ENCODE data around the gene HACD2.
"Not testable (repeated sequence)": the region's sequence is repeated elsewhere in the genome, so short reads cannot be mapped to it uniquely, and the experiment has no call there.

HACD2 gene

GRCh38 chr3:123584988-123585937, at the start of gene HACD2:
TSS of gene HACD2 (minus strand) at chr3:123585053. CDS start at chr3:123585027, 26 bp downstream.
- DNase-seq = peak; percentile 98

- no peak for DNase-seq
These were observed 49.5 kb upstream of the HACD2 start for GRCh38 chr3:123634149-123635051.

DNA sequence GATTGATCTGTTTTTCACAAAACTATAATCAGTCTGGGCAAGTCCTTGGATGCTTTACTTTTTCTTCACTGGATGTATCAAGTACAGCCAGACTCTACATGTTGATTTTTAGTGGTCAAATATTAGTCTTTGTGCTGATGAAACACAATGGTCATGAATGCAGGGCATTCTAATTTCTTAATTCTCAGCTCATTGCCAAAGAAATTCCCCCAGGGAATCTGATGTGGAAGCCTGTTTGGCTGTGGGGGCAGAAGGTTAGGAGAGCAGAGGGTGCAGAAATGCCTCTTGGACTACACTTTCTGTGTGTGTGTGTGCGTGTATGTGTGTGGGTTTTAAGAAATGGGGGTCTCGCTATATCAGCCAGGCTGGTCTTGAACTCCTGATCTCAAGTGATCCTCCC, 48.7 kb upstream of the HACD2 start:
- no peak for DNase-seq

DNA sequence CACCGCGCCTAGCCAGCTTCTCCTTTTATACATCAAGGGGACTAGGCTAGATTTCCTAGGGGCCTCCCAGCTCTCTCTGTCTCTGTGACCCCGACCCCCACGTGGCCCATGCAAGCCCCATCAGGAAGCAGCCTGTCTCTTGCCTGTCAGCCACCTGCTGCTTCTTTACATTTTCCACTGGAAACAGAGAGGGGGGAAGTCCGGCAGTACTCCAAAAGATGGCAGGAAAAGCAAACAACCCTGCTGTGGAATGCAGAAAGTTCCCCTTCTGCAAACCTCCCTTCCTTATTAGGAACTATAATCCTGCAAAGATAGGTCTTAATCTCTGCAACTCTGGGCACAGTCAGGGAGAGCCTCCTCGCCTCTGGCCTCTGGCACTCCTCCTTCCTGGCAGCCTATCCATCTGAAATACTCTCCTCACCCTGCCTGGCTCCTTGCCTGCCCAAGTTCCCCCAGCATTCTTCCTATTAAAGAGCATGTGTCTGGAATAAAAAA, 47.4 kb upstream of the HACD2 start:
- no peak for DNase-seq

- no peak for DNase-seq
These were observed 44.8 kb upstream of the HACD2 start for GRCh38 chr3:123629747-123630047.

DNA sequence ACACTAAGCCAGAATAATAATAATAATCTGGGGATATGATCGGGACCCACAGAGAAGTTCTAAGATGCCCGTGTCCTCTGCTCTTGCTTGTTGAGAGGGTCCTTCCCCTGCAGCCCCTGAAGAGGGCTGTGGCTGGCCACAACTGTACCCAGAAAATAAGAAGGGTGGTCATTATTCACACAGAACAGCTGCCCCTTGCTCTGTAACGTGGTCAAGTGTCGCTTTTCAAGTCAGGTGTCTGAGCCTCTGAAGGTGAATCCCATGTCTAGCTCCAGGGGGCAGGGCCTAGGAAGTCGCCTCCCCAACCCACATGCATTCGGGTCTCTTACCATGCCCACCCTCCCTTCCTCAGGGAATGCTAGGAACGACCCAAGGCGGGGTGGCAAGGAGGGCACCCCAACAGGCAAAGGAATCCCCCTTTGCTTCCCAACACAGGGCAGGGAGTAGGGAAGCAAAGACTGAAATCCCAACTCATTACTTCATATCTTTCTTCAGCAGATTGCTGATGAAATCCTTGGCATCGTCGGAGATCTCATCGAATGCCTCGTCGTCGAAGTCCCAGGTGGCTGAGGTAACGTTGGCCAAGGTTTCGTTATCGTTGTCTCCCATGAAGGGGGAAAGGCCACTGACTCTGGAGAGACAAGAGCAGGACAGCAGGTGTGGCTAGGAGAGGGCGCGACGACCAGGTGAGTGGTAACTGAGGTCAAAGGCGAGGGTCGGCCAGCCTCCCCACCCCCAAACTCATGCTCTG, 44.3 kb upstream of the HACD2 start:
- DNase-seq = no peak

- DNase-seq = no peak
These were observed 43.1 kb upstream of the HACD2 start for GRCh38 chr3:123627673-123628670.

- DNase-seq = no peak
These were observed 42.0 kb upstream of the HACD2 start for GRCh38 chr3:123626881-123627280.

- no peak for DNase-seq
These were observed 39.4 kb upstream of the HACD2 start for GRCh38 chr3:123624302-123624701.

- no peak for DNase-seq
These were observed 38.6 kb upstream of the HACD2 start for GRCh38 chr3:123623346-123623880.

GRCh38 chr3:123622766-123623165, 37.9 kb upstream of the HACD2 start:
- DNase-seq = no peak

- no peak for DNase-seq
These were observed 37.0 kb upstream of the HACD2 start for GRCh38 chr3:123621850-123622189.

GRCh38 chr3:123621186-123621849, 36.5 kb upstream of the HACD2 start:
- peak; percentile 21 for DNase-seq

GRCh38 chr3:123620343-123620742, 35.5 kb upstream of the HACD2 start:
- DNase-seq = no peak

DNA sequence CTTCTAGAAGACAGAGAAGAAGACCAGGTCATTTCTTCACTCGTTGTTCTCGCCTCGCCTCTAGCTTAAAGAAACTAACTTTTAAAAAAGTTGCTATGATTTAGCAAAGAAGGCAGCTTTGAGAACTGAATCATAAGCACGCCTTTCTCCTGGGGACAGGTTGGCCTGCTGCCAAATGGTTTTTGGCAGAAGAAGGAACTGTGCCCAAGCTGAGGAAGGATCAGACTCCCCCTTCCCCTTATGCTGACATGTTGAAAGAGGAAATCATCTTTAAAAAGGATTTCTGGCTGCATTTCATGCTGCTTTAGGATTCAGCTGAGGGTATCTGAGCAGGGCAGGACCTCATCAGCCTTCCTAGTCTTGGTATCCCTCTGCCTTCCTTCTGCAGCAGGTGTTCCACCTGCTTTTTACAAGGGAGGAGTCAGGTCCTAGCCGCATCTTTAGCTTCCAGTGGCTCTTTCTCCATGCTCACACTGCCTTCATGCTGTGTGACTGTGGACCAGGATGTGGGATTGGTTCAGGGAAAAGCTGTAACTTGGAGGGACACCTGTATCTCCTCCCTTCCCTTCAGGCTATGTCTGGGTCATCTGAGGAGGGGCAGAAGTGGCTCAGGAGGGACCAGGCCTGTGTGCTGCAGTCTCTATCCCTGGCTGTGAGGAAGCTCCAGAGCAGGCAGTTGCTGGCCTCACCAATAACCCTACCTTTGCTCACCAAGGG, 34.1 kb upstream of the HACD2 start:
- no peak for DNase-seq

- DNase-seq = no peak
These were observed 33.3 kb upstream of the HACD2 start for GRCh38 chr3:123618076-123618708.

GRCh38 chr3:123616593-123616992, 31.7 kb upstream of the HACD2 start:
- DNase-seq = no peak

- DNase-seq = no peak
These were observed 28.7 kb upstream of the HACD2 start for GRCh38 chr3:123613543-123613942.

- DNase-seq = not testable (repeated sequence)
These were observed 26.8 kb upstream of the HACD2 start for GRCh38 chr3:123611674-123612073.

DNA sequence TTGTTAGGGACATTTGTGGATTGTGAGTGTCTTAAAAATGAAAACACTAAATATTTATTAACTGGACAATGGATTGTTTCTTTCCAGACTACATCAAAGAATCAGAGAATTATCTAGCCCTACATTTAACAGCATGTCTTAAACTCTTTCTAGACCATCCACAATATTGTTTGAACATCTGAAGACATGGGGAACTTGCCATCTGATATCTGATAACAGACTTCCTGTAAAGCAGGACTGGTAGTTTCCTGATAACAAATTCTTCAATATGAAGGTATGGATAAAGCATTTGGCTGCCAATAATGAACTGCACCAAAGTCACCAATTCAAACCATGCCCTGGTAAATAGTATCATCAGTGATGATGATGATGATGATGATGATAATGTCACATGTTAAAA, 26.2 kb upstream of the HACD2 start:
- DNase-seq = no peak

All from NCI-H1694 treated with DMSO at 0.1 percent for 48 hours (cell line).